CD4-positive, alpha-beta T cell treated with Interleukin-15 for 1 hour (primary cell): ENCODE results near the gene DUOX2.
A peak's percentile ranks its signal among the peaks of the same experiment; 100 is the strongest.
"Not testable (repeated sequence)": the region's sequence is repeated elsewhere in the genome, so short reads cannot be mapped to it uniquely, and the experiment has no call there.

Experiments
- DNase-seq: peaks from one replicate; pipeline ENCODE4 v3.0.0-alpha.2; 2020

Gene DUOX2

DNA sequence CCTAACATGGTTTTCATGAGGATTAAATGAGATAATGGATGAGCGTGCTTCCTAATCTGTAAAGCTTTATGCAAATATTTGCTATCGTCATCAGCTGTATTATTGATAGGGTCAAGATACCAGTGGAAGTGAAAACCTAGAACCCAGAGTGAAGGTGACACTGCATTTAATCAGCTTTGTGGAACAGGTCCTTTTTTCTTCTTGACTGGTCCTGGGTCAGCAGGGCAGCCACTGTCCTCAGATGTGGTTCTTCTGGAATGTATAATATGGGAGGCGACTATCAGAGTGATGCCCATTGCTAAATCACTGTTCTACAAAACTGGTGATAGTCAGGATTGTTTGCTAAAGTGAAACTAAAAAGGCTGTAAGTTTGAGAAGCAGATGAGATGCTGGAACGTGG lies 49.6 kb downstream of the DUOX2 start:
- no peak for DNase-seq

GRCh38 chr15:45062301-45062700 lies 51.7 kb downstream of the DUOX2 start:
- not testable (repeated sequence) for DNase-seq

- not testable (repeated sequence) for DNase-seq
These were observed 55.0 kb downstream of the DUOX2 start for GRCh38 chr15:45058690-45059675.

- DNase-seq = not testable (repeated sequence)
These were observed 61.3 kb downstream of the DUOX2 start for GRCh38 chr15:45052676-45053075.

- DNase-seq = no peak
These were observed 63.4 kb downstream of the DUOX2 start for GRCh38 chr15:45050587-45050986.

- DNase-seq = peak; percentile 78
These were observed 65.0 kb downstream of the DUOX2 start for GRCh38 chr15:45048794-45049631.

GRCh38 chr15:45048449-45048793 lies 65.6 kb downstream of the DUOX2 start:
- not testable (repeated sequence) for DNase-seq

GRCh38 chr15:45044270-45044669 lies 69.7 kb downstream of the DUOX2 start:
- not testable (repeated sequence) for DNase-seq

- DNase-seq = not testable (repeated sequence)
These were observed 71.1 kb downstream of the DUOX2 start for GRCh38 chr15:45042859-45043258.
